ENCODE data around the gene PROB1. TPM values are rescaled to one million over a fixed set of nuclear protein-coding genes. Genes with fewer than 3 reads are reported as not detected.

Gene PROB1
- total and polyA plus RNA-seq, 2 of the 13 experiments (the other 11 are each of a cell fraction or from before 2014, with no cell fraction given) = 0.69 to 1.1 TPM

DNA sequence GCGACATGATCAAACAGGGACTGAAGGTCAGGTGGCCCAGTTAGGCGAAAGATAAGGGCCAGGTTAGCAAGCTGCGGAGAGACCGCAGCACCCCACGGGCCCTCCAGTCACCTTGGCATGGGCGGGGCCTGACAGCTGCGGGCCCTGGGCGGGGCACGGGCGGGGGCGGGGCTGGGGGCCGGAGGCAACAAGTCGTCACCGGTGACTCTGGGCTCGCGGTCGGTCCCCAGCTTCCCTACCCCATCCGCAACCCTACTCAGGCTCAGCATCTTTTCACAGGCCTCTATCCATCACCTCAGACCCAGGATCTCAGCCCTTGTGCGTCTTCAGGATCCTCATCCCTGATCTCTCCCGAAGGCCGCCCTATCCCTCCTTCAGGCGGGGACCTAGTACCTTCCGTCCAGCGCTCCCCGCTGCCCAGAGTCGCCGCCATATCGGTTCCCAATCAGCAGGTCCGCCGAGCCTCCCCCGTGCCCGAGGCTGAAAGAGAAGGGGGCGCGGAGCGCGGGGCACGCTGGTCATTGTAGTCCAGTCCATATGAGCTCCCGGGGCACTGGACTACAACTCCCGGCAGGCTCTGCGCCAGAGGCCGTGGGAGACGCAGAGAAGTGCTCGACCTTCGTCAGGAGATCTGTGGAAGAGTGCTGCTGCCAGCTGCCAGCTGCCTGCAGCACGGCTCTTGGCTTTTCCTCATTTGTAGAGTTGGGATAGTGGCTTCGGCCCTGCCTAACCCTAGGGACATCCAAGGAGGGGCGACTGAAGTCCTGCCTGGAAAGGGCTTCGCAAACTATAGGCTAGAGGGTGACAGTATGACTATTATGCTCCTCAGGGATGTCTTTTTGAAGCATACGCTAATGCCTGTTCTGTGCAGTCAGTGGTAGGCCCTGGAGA lies 44.4 kb upstream of the PROB1 start, which contains the start of gene DNAJC18 (continued):
- TF ChIP-seq ZNF431 (CRISPR knock-in tag; IDR thresholded peaks at IDR 0.05; ENCODE audit: borderline replicate concordance, low read depth) (no peak), PHF5A (CRISPR knock-in tag; IDR thresholded peaks at IDR 0.05; ENCODE audit: low read depth, unreplicated experiment) (no peak), TBP (CRISPR knock-in tag; IDR thresholded peaks at IDR 0.05) (no peak), ZNF83 (CRISPR knock-in tag; IDR thresholded peaks at IDR 0.05; ENCODE audit: borderline replicate concordance) (no peak), DNMT1 (CRISPR knock-in tag; IDR thresholded peaks at IDR 0.05) (no peak), PLRG1 (conservative IDR thresholded peaks at IDR 0.05) (no peak), SIN3A (IDR thresholded peaks at IDR 0.05; ENCODE audit: borderline replicate concordance, low read depth, low read length) (no peak), SRSF9 (IDR thresholded peaks at IDR 0.05; ENCODE audit: borderline replicate concordance, insufficient read depth, low read depth, low read length, poor library complexity, severe bottlenecking) (no peak), ZFAT (CRISPR knock-in tag; conservative IDR thresholded peaks at IDR 0.05) (no peak), NFIB (CRISPR knock-in tag; IDR thresholded peaks at IDR 0.05; ENCODE audit: borderline replicate concordance) (no peak), SRSF1 (optimal IDR thresholded peaks at IDR 0.05; ENCODE audit: low read depth, low read length) (peak; percentile 30), MTF1 (CRISPR knock-in tag; IDR thresholded peaks at IDR 0.05) (no peak), STAT5B (CRISPR knock-in tag; IDR thresholded peaks at IDR 0.05) (no peak), ATM (IDR thresholded peaks at IDR 0.05; ENCODE audit: borderline replicate concordance) (no peak), SUZ12 (IDR thresholded peaks at IDR 0.05; ENCODE audit: low read depth, low read length) (peak; percentile 84), ZBTB21 (CRISPR knock-in tag; IDR thresholded peaks at IDR 0.05) (no peak), ZNF329 (CRISPR knock-in tag; IDR thresholded peaks at IDR 0.05; ENCODE audit: low read depth) (no peak), NFYC (CRISPR knock-in tag; IDR thresholded peaks at IDR 0.05) (0 out of 2 replicates have a peak, but pooled peaks have one; percentile 34)
- TF ChIP-seq, protein P1, sequence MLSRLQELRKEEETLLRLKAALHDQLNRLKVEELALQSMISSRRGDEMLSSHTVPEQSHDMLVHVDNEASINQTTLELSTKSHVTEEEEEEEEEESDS (CRISPR knock-in tag; IDR thresholded peaks at IDR 0.05; ENCODE audit: borderline replicate concordance) = no peak
- TF ChIP-seq, protein P2, sequence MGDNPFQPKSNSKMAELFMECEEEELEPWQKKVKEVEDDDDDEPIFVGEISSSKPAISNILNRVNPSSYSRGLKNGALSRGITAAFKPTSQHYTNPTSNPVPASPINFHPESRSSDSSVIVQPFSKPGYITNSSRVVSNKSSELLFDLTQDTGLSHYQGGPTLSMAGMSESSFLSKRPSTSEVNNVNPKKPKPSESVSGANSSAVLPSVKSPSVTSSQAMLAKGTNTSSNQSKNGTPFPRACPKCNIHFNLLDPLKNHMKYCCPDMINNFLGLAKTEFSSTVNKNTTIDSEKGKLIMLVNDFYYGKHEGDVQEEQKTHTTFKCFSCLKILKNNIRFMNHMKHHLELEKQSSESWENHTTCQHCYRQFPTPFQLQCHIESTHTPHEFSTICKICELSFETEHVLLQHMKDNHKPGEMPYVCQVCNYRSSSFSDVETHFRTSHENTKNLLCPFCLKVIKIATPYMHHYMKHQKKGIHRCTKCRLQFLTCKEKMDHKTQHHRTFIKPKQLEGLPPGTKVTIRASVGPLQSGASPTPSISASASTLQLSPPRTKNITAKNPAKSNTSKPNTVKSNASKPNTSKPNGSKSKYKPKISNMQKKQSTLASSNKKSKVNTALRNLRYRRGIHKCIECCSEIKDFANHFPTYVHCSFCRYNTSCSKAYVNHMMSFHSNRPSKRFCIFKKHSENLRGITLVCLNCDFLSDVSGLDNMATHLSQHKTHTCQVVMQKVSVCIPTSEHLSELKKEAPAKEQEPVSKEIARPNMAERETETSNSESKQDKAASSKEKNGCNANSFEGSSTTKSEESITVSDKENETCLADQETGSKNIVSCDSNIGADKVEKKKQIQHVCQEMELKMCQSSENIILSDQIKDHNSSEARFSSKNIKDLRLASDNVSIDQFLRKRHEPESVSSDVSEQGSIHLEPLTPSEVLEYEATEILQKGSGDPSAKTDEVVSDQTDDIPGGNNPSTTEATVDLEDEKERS (CRISPR knock-in tag; IDR thresholded peaks at IDR 0.05) = no peak
- TF ChIP-seq, protein P3, sequence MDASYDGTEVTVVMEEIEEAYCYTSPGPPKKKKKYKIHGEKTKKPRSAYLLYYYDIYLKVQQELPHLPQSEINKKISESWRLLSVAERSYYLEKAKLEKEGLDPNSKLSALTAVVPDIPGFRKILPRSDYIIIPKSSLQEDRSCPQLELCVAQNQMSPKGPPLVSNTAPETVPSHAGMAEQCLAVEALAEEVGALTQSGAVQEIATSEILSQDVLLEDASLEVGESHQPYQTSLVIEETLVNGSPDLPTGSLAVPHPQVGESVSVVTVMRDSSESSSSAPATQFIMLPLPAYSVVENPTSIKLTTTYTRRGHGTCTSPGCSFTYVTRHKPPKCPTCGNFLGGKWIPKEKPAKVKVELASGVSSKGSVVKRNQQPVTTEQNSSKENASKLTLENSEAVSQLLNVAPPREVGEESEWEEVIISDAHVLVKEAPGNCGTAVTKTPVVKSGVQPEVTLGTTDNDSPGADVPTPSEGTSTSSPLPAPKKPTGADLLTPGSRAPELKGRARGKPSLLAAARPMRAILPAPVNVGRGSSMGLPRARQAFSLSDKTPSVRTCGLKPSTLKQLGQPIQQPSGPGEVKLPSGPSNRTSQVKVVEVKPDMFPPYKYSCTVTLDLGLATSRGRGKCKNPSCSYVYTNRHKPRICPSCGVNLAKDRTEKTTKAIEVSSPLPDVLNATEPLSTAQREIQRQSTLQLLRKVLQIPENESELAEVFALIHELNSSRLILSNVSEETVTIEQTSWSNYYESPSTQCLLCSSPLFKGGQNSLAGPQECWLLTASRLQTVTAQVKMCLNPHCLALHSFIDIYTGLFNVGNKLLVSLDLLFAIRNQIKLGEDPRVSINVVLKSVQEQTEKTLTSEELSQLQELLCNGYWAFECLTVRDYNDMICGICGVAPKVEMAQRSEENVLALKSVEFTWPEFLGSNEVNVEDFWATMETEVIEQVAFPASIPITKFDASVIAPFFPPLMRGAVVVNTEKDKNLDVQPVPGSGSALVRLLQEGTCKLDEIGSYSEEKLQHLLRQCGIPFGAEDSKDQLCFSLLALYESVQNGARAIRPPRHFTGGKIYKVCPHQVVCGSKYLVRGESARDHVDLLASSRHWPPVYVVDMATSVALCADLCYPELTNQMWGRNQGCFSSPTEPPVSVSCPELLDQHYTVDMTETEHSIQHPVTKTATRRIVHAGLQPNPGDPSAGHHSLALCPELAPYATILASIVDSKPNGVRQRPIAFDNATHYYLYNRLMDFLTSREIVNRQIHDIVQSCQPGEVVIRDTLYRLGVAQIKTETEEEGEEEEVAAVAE (CRISPR knock-in tag; IDR thresholded peaks at IDR 0.05; ENCODE audit: borderline replicate concordance) = peak; percentile 47; the same call in 1 of the 2 replicates
